PC-3 (cell line): ENCODE data around the gene RPS21.

Source experiments
- EZH2 ChIP-seq: fragments of 300-600 bp; sonication (generic); IDR thresholded peaks from one replicate; pipeline ENCODE4 v1.6.1; 2017; ENCODE audit warnings: antibody characterized with exemption, mild to moderate bottlenecking, low read length; ENCODE audit not compliant: unreplicated experiment
- TF ChIP-seq, protein P1 (sequence below): fragments of 300-600 bp; sonication (generic); conservative IDR thresholded peaks from 2 replicates; pipeline ENCODE4 v1.5.1; 2017; ENCODE audit warnings: antibody characterized with exemption, low read depth, mild to moderate bottlenecking, low read length

DNA sequence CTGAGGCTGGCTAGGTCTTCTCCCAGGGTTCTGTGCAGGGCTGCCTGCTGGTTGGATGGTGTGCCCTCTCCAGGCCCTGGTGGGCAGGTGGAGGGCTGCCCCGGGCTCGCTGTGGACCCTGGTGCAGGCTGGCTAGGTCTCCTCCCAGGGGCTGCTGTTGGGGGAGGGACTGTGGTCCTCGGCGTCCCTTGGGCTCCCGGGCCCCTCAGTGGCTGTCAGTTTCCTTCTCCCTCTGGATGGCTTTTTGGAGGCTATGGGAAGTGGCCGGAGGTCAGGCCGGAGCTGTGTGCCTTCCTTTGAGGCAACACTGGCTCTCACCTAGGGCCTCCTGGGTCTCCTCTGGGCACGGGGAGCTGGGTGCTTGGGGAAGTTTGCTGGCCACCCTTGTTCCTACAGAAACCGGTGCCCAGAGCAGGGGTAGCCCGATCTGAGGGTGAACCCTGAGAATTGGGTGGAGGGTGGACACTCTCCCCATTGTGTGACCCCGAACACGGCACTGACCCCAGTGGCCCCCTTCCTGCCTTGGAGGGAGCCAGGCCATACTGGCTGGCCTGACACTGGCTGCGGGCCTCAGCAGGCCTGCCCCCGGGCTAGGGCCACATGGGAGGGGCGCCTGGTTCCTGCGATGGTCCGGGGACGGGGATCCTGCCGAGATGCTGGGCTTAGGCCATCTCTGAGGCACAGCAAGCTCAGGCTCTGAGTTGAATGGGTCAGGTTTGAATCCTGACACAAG, 24.0 kb downstream of the RPS21 start:
- TF ChIP-seq, protein P1, sequence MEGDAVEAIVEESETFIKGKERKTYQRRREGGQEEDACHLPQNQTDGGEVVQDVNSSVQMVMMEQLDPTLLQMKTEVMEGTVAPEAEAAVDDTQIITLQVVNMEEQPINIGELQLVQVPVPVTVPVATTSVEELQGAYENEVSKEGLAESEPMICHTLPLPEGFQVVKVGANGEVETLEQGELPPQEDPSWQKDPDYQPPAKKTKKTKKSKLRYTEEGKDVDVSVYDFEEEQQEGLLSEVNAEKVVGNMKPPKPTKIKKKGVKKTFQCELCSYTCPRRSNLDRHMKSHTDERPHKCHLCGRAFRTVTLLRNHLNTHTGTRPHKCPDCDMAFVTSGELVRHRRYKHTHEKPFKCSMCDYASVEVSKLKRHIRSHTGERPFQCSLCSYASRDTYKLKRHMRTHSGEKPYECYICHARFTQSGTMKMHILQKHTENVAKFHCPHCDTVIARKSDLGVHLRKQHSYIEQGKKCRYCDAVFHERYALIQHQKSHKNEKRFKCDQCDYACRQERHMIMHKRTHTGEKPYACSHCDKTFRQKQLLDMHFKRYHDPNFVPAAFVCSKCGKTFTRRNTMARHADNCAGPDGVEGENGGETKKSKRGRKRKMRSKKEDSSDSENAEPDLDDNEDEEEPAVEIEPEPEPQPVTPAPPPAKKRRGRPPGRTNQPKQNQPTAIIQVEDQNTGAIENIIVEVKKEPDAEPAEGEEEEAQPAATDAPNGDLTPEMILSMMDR = no peak
- TF ChIP-seq EZH2 = no peak
